HuH-7.5 (cell line): ENCODE results near the gene PAIP1.
"Not testable (repeated sequence)": the region's sequence is repeated elsewhere in the genome, so short reads cannot be mapped to it uniquely, and the experiment has no call there.

ENCODE experiments used
- DNase-seq: peaks from one replicate; pipeline ENCODE4 v3.0.0; 2011; ENCODE audit warnings: low spot score

PAIP1 gene

GRCh38 chr5:43514816-43515677 lies 41.8 kb downstream of the PAIP1 start, which contains the start of gene C5orf34:
Gene C5orf34 (minus strand): TSS chr5:43515148. CDS start chr5:43509339, 5,809 bp downstream.
- peak; percentile 99 for DNase-seq

GRCh38 chr5:43514471-43514815 lies 42.4 kb downstream of the PAIP1 start:
- DNase-seq, result peak; percentile 65

GRCh38 chr5:43514025-43514424 lies 42.9 kb downstream of the PAIP1 start:
- peak; percentile 40 for DNase-seq

- not testable (repeated sequence) for DNase-seq
Observed at GRCh38 chr5:43511062-43511461, 45.8 kb downstream of the PAIP1 start.

GRCh38 chr5:43498581-43498980 lies 58.3 kb downstream of the PAIP1 start:
- no peak for DNase-seq

- no peak for DNase-seq
Observed at GRCh38 chr5:43497311-43498104, 59.4 kb downstream of the PAIP1 start.

- no peak for DNase-seq
Observed at GRCh38 chr5:43491326-43491725, 65.6 kb downstream of the PAIP1 start.

GRCh38 chr5:43486353-43486752 lies 70.5 kb downstream of the PAIP1 start:
- DNase-seq, result no peak

GRCh38 chr5:43485406-43485805 lies 71.5 kb downstream of the PAIP1 start:
- no peak for DNase-seq

GRCh38 chr5:43484106-43484849 lies 72.6 kb downstream of the PAIP1 start:
- DNase-seq, result peak; percentile 86

GRCh38 chr5:43483298-43484105 lies 73.4 kb downstream of the PAIP1 start, which contains the start of gene TMEM267:
Gene TMEM267 (minus strand): TSS chr5:43483865. CDS start chr5:43453969, 29,896 bp downstream.
- peak; percentile 86 for DNase-seq

- DNase-seq, result no peak
Observed at GRCh38 chr5:43482490-43483297, 74.2 kb downstream of the PAIP1 start.
